GM19240 (cell line): ENCODE data around the gene AADACL2.

Source experiments
- DNase-seq: peaks from one replicate; pipeline ENCODE4 v3.0.0; 2011; ENCODE audit warnings: low spot score; ENCODE audit not compliant: insufficient read length

Gene AADACL2, protein sequence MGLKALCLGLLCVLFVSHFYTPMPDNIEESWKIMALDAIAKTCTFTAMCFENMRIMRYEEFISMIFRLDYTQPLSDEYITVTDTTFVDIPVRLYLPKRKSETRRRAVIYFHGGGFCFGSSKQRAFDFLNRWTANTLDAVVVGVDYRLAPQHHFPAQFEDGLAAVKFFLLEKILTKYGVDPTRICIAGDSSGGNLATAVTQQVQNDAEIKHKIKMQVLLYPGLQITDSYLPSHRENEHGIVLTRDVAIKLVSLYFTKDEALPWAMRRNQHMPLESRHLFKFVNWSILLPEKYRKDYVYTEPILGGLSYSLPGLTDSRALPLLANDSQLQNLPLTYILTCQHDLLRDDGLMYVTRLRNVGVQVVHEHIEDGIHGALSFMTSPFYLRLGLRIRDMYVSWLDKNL

DNA sequence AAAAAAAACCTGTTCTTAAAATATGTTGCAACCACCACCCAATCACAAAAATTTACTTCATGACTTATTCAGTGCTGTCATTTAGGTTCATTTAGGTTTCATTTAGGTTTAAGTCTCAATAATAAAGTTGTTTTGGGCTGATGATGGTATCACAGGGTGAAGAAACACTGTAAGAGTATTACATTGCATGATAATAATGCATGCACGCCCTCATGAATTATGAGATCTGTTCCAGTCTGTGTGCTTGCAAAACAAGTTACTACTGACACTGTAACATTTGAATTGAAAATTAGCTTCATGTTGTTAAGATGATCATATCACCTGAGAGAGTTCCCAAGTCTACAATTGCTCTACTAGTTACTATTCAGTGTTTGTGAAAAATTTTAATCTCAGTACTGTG lies at the start of gene AADACL2:
Gene AADACL2, plus strand, starts transcription at position 315 of the 400 bp plus-strand sequence. CDS start 109 bp downstream, outside the sequence.
- no peak for DNase-seq

DNA sequence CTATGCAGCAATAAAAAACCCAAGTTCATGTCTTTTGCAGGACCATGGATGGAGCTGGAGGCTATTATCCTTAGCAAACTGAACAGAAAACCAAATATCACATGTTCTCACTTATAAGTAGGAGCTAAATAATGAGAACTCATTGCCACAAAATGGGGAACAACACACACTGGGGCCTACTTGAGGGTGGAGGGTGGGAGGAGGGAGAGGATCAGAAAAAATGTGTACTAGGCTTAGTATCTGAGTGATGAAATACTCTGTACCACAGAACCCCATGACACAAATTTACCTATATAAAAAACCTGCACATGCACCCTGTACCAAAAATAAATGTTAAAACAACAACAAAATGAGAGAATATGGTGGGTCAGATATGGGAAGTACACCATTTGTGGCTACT lies 49.6 kb upstream of the AADACL2 start:
- no peak for DNase-seq

DNA sequence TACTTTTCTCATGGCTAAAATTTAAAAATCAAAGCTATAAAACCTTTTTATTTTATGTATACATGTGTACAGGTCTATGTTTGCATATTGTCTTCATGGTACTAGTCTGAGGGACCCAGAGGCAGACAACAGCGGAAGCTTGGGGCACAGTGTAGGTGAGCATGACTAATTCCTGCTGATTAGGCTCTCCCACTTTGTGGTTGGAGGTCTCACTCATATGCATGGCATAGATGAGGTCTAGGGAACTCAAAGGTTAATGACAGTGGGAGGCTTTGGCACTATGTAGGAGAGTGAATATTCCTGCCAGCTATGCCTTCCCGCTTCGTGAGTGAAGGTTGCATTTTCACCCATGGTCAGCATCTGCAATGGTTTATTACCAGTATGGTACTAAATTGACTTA lies 47.5 kb upstream of the AADACL2 start:
- DNase-seq: no peak

DNA sequence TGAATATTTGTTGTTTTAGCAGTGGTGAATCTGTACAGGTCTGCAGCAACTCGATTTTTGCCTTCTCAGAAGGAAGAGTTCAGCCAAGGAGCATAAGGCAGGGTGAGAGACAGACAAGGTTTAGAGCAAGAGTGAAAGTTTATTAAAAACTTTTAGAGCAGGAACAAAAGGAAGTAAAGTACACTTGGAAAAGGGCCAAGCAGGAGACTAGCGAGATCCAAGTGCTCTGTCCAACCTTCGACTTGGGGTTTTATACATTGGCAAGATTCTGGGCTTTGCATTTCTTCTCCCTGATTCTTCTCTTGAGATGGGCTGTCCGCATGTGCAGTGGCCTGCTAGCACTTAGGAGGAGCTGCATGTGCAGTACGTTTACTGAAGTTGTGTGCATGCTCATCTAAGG lies 46.7 kb upstream of the AADACL2 start:
- DNase-seq: no peak

DNA sequence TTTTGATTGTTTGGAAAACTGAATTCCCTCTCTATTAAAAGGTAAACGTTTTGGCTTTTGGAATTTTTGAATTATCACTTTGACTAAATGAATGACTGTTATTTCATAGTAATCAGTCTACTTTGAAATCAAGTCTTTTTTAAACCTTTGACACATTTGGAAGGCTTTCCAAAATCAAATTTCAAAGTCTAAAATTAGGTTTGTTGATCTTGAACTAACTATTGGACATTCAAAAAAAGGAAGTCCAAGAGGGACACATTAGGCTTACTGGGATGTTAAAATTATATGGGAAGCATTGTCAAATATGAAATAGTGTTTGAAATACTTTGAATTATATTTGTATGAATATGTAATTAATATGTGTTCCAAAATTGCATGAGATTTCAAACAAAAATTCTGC lies 45.2 kb upstream of the AADACL2 start:
- no peak for DNase-seq

DNA sequence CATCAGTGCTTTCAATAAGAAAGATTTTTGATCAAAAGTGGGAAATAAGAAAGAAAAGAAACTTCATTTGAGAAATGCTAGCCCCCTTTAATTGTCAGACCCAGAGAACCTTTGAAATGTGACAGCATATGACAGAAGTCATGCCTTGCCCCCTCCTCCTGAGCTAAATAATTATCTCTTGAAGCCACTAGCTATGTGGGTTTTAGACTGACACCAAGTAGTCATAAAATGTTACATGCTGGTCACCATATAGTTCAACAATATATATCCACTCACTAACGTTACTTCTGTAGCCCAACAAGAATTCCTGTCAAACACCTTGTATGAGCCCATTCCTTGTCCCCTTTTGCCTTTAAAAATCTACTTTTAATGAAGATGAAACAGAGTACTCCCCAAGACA lies 43.1 kb upstream of the AADACL2 start:
- no peak for DNase-seq

DNA sequence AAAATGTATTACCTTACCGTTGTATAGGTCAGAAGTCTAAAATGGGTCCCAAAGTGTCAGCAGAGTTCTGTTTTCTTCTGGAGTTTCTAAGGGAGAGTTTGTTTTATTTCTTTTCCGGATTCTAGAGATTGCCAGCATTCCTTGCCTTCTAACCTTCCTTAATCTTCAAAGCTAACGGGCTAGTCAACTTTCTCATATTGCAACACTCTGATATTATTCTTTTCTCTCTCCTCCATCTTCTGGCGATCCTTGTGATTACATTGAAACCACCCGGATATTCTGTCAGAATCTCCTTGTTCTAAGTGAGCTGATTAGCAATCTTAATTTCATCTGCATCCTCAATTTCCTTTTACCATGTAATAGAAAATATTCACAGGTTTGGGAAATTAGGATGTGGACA lies 36.2 kb upstream of the AADACL2 start:
- no peak for DNase-seq

DNA sequence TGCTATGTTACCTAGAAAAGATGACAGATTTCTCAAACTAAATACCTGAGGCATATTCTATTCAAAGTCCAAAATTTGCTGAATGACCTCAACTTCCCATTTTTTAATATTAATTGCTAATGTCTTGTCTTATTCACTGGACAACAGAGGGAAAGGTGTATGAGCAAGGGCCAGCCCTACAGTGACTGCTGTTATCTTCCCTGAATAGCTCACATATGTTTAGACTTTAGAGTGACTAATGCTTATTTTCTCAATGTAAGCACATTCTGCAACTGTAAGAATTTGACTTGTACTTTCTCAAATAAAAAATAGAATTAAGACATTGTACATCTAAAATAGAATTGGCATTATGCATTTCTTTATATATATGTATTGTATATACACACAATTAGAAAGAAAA lies 26.5 kb upstream of the AADACL2 start:
- no peak for DNase-seq

DNA sequence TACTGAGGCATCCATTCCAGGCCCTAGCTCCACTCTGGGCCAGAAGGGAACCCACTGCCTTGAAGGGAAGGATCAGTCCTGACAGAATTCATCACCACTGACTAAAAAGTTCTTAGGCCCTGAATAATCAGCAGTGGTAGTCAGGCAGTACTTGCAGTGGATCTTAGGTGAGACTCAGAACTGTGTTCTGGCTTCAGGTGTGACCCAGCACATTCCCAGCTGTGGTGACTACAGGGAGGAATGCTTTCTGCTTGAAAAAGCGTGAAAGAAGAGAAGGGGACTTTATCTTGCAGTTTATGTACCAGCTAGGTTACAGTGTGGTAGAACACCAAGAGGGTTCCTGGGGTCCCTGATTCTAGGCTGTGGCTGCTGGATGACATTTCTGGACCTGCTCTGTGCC lies 24.9 kb upstream of the AADACL2 start:
- DNase-seq: no peak

DNA sequence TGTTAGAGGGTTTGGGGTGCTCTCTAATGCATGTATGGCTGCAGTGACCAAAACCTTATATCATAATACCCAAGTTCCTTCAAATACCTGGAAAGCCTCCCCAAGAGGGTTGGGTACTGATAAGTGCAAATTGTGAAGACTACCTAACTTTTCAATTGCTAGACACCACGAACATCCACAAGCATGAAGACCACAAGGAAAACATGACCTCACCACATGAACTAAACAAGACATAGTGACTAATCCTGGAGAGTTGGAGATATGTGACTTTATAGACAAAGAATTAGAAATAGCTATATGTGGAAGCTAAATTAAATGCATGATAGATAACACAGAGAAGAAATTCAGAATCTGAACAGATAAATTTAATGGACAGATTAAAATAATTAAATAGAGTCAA lies 23.9 kb upstream of the AADACL2 start:
- DNase-seq: no peak

DNA sequence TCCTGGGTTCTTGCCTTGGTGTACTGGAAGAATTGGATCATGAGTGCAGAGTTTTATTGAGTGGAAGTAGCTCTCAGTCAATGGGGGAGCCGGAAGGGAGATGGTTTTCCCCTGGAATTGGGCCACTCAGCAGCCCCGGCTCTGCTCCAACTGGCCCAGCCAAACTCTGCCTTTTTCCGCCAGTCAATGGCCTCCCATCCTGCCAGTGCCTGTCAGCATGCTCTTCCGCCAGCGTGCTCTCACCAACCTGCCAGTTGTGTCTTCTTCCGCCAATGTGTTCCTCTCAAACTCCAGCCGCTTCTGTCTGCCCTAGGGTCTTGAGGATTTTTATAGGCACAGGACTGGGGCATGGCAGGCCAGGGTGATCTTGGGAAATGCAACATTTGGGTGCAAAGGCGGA lies 12.4 kb upstream of the AADACL2 start:
- no peak for DNase-seq

DNA sequence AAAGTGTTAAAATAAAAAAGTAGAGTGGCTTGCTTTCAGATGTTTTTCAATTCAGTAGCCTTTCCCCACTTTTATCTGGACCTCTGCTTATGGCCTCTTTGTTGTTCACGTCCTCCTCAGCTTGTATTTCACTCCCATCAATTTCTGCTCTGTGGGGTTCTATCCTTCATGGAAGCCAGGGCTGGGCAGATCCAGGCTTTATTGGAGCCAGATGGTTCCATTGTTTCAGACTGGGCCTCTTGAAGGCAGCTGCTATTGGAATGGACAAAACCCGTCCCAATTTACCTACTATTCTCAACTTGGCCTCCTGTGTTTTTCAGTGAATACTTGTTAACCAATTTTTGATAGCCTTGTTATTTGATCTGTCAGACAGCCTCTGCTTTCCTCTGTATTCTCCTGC lies 10.9 kb upstream of the AADACL2 start:
- DNase-seq: no peak

DNA sequence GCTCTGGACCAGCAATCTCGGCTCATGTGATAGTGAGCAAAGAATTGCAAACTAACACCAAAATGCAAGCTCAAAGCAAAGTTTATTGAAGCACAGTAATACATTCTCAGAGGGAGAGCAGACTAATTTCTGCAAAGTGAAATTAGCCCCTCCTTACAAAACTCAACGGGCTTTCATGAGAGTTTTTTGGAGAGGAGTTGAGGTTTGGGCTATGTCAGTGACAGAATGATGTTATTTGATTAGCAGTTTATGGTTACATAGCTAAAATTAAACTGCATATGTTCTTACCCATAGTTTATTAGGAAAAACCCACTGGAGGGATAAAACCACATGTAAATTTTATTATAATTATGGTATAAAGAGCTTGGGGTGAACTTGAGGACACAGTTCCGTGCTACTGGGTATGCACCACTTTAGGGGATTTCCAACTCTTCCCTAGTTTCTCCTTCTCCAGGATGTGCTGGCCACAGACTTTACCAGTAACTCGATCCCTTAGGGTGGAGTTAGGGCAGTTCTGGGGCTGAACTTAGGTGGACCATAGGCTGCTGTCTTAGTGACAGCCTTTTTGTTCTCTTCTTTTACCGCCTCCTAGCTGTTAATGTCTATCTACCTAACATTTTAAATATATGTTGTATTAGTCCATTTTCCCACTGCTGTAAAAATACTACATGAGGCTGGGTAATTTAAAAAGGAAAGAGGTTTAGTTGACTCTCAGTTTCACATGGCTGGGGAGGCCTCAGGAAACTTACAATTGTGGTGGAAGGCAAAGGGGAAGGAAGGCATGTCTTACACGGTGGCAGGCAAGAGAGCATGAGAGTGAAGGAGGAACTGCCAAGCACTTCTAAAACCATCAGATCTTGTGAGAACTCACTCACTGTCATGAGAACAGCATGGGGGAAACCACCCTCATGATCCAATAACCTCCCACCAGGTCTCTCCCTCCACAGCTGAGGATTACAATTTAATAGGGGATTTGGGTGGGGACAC lies 8.9 kb upstream of the AADACL2 start:
- DNase-seq: no peak

DNA sequence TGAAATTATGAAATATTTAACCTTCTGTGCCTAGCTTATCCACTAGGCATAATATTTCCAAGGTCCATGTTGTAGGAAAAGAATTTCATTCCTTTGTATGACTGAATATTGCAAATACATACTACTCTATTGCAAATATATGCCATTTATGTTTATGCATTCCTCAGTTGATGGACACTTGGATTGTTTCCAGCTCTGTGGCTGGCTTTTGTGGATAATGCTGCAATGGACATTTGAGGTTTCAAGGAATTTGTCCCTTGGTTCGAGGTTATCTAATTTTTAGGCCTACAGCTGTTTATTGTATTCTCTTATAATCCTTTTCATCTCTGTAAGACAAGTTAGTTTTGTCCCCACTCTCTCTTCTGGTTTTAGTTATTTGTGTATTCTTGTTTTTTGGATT lies 7.7 kb upstream of the AADACL2 start:
- DNase-seq: no peak

DNA sequence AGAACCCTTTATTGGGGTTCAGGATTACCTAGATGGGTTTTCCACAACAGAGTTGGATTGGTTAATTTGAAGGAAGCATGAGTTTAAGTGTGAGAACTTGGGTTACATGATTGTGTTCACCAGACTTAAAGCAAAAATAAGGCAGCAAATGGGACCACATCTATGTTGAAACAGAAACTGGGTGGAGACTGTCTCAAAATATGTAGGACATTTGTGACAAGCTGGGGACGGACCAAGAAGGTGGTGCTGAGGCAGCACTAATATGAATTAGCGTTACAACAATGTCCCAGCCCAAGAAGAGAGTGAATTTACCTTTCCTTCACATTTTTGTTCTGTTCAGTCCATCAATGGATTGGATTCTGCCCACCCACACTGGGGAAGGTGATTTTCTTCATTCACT lies 866 bp upstream of the AADACL2 start:
- no peak for DNase-seq

DNA sequence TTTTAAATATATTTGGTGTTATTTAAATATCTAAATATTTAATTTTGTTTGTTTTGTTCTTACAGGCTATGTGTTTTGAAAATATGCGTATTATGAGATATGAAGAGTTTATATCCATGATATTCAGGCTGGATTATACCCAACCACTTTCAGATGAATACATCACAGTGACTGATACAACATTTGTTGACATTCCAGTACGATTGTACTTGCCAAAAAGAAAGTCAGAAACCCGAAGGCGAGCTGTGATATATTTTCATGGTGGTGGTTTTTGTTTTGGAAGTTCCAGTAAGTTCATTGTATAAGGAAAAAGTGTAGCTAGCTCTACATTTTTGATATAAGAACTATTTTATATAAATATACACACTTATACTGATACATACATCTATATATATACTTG lies 6.9 kb downstream of the AADACL2 start:
- no peak for DNase-seq

DNA sequence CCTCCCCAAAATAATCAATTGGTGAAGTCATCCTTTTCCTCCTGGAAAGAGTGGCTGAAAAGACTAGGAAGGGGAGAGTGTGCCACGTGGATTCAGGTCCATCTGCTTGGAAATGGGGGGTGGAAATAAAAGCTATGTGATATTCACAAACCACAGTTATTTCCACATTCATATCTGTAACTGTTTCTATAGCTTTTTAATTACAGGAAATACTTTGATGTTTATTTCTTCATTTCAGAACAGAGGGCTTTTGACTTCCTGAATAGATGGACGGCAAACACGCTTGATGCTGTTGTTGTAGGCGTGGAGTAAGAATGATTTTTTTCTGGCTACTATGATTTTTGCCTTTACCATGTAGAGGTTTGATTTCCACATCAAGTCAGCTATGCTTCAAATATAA lies 10.1 kb downstream of the AADACL2 start:
- no peak for DNase-seq

DNA sequence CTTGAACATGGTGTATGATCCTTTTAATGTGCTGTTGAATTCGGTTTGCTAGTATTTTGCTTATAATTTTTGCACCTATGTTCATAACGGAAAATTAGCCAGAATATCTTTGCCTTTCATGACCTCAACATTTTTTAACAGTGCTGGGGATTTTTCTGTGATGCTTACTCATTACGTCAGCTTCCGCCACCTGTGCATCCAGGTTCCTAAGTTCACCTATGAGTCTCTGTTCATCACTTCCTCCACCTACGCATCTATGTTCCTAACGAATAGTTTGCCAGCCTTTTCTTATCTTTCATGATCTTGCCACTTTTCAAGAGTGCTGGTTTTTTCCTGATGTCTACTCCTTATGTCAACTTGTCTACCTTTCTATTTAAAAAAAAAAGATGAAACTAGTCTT lies 16.5 kb downstream of the AADACL2 start:
- DNase-seq: no peak

DNA sequence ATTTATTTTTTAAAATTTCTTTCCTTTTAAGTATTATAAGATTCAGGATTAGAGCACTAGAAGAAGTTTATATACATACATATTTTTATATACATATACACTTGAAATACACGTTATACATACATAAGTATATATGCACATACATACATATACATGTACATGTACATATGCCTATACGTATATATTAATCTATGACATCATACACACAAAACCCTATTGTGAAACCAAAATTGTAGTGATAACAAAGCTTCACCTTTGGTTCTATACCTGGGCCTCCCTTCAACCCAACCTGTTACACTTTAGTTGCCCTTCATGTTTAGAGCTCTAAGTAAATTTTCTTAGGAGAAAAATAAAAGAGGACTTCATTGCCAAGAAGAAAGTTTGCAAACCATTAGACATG lies 17.0 kb downstream of the AADACL2 start:
- DNase-seq: no peak

DNA sequence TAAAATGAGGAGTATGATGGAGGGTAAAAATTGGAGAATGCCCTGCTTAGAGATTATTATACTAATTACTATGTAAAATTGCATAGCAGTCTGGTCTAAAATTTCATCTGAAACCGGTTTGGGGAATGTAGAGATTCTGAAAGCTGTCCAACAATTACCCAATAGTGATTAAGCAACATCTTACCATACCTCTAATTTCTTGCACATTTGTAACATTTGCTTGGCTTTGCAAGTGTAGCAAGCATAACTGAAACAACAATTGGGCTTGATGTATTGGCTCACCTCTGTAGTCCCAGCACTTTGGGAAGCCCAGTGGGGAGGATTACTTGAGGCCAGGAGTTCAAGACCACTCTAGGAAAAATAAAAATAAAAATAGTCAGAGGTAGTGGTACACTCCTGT lies 17.4 kb downstream of the AADACL2 start:
- no peak for DNase-seq

DNA sequence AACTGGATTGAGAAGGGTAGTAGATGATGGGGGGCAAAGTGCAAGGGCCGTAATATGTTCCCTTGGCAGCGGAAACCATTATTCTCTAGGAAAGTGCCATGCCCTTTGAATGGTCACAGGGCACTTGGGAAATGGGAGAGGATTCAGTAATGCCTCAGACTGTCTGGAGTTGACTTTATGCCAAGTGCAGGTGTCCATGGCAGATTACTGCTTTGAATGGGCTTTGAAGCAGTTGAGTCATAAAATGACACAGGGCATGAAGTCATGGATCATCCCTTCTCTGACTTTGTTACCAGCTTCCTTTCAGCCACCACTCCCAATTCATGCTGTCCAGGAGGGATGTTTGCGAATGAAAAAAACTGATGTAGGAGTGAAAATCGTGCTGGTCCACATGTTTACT lies 20.1 kb downstream of the AADACL2 start:
- no peak for DNase-seq

DNA sequence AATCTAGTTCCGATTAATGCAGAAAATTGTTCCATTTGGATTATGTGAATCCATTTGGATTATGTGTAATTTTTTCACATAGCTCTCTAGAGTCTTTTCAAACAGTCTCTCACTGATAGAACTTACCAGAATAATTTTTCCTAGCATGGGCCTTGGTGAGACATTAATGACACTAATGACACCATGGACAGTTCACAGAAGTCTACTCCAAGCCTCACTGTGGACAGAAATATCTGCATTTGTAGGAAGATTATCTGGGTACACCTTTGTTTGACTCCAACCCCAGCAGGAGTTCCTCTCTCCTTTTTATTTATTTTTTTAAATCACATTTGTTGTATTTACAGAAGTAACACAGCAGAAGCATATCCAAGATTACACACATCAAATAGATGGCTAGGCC lies 27.9 kb downstream of the AADACL2 start:
- no peak for DNase-seq
